ENCODE measurements around the gene TNPO3. TPM values are rescaled to one million over a fixed set of nuclear protein-coding genes. Genes with fewer than 3 reads are reported as not detected.

Gene TNPO3
- total RNA-seq, 3 donors from 2014 or later (not counting 1 experiment from before 2014, with no cell fraction given) = 33.9 to 41.1 (median 37.9) TPM

DNA sequence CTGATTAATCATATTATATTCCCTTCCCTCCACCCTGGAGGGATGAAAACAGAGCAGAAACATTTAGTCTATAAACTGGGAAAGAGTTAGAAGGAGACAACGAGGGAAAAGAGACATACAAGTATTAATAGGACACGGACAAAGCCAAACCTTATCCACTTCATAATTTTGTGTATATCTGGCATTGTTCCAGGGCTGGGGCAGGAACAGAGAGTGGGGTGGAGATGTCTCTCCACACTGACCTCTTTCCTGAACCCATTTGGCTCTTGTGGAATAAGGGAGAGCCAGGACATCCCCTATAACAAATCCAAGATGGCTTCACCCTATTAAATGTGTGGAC, 45.9 kb upstream of the TNPO3 start:
- Mint-ChIP-seq H3K27me3 (ENCODE audit: low read depth in 2 of 2) (no peaks in the 10 kb centered on the region), H3K27ac (no peak overlapping the region), H3K4me3 (no peak overlapping the region), H3K4me1 (no peaks in the 10 kb centered on the region), H3K36me3 (no peaks in the 10 kb centered on the region), H3K9me3 (no peaks in the 10 kb centered on the region)
- intact Hi-C loops (cut with micrococcal nuclease) = no loop called here
- 40% methylated on average over 1 of the region's 2 CpGs for WGBS (ENCODE audit: insufficient coverage)
- Histone ChIP-seq H3K27ac (ENCODE audit: low read length) (no peak overlapping the region), H3K4me3 (ENCODE audit: low read length) (no peak overlapping the region), H3K9me3 (ENCODE audit: control insufficient read depth, insufficient read depth, low read length) (no peaks in the 10 kb centered on the region), H3K27me3 (ENCODE audit: control insufficient read depth, insufficient read depth, low read length) (no peaks in the 10 kb centered on the region), H3K4me1 (ENCODE audit: control insufficient read depth, insufficient read depth, low read length) (no peaks in the 10 kb centered on the region), H3K36me3 (ENCODE audit: control insufficient read depth, insufficient read depth, low read length) (no peaks in the 10 kb centered on the region)
- TF ChIP-seq, protein P1, sequence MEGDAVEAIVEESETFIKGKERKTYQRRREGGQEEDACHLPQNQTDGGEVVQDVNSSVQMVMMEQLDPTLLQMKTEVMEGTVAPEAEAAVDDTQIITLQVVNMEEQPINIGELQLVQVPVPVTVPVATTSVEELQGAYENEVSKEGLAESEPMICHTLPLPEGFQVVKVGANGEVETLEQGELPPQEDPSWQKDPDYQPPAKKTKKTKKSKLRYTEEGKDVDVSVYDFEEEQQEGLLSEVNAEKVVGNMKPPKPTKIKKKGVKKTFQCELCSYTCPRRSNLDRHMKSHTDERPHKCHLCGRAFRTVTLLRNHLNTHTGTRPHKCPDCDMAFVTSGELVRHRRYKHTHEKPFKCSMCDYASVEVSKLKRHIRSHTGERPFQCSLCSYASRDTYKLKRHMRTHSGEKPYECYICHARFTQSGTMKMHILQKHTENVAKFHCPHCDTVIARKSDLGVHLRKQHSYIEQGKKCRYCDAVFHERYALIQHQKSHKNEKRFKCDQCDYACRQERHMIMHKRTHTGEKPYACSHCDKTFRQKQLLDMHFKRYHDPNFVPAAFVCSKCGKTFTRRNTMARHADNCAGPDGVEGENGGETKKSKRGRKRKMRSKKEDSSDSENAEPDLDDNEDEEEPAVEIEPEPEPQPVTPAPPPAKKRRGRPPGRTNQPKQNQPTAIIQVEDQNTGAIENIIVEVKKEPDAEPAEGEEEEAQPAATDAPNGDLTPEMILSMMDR (IDR thresholded peaks at IDR 0.05) = no peak
- DNase-seq (no peak), ATAC-seq (no peak)

DNA sequence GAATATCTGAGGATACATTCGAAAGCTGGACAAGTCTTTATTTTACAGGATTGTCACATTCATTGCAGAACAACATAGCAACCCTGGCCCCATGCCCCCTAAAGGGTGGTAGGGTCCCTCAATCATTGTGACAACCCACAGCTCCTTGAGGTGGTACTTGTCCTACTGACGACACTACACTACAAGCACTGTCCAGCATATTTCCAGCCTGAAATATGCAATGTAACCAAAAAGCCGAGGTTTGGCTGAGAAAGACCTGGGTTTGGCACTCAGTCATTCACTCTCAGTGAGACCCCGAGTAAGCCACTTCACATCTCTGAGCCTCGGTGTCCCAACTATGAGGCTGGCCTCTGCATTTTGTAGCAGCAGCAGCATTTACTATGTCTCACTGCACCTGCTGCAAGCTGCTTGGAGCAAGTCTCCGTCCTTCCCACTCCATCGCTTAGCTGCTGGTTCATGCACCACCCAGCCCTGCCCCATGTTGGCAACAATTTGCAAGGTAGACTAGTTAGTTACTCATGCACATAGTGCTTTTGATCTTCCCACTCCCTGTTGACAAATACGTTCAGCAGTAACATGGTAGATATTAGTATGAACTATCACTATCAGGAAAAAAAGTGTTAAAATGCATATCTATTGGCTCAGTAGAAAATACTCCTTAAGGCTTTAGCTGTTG, 43.6 kb upstream of the TNPO3 start:
- Mint-ChIP-seq H3K9me3 (no peaks in the 10 kb centered on the region), H3K4me3 (no peak overlapping the region), H3K4me1 (peaks cover 5 to 6% of the 10 kb centered on the region in 2 donors), H3K36me3 (no peaks in the 10 kb centered on the region), H3K27me3 (ENCODE audit: low read depth in 2 of 2) (no peaks in the 10 kb centered on the region), H3K27ac (no peak overlapping the region)
- Histone ChIP-seq H3K4me3 (ENCODE audit: low read length) (no peak overlapping the region), H3K36me3 (ENCODE audit: control insufficient read depth, insufficient read depth, low read length) (no peaks in the 10 kb centered on the region), H3K9me3 (ENCODE audit: control insufficient read depth, insufficient read depth, low read length) (no peaks in the 10 kb centered on the region), H3K27ac (ENCODE audit: low read length) (no peak overlapping the region), H3K4me1 (ENCODE audit: control insufficient read depth, insufficient read depth, low read length) (peaks cover 5% of the 10 kb centered on the region), H3K27me3 (ENCODE audit: control insufficient read depth, insufficient read depth, low read length) (no peaks in the 10 kb centered on the region)
- DNase-seq (no peak), ATAC-seq (no peak)
- TF ChIP-seq, protein P1 (IDR thresholded peaks at IDR 0.05) = no peak
- intact Hi-C loops (cut with micrococcal nuclease) = no loop called here
- 91% methylated on average over 7 of the region's 8 CpGs for WGBS (ENCODE audit: insufficient coverage)

DNA sequence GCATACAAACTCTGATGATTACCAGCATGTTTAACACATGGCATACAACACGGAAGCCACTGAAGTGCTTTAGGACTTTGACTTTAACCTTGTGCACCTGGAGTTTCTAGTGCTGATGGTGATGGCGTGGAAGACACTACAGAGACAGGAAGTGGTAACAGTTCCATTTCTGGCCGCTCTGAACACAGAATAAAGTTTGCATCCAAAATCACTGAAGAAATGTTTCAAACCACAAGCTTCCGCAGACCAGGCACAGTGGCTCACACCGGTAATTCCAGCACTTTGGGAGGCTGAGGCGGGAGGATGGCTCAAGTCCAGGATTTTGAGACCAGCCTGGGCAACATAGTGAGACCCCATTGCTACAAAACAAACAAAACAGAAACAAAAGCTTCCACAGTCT, 40.3 kb upstream of the TNPO3 start:
- Mint-ChIP-seq H3K27ac (no peak overlapping the region), H3K4me3 (no peak overlapping the region), H3K9me3 (no peaks in the 10 kb centered on the region), H3K4me1 (peaks cover 12 to 13% of the 10 kb centered on the region in 2 donors), H3K36me3 (no peaks in the 10 kb centered on the region), H3K27me3 (ENCODE audit: low read depth in 2 of 2) (peaks cover 0 to 2% of the 10 kb centered on the region in 2 donors)
- TF ChIP-seq, protein P1 (IDR thresholded peaks at IDR 0.05) = no peak
- no peaks in the 10 kb centered on the region for H3K36me3 ChIP-seq (ENCODE audit: control insufficient read depth, insufficient read depth, low read length)
- intact Hi-C loops (cut with micrococcal nuclease) = no loop called here
- no peaks in the 10 kb centered on the region for H3K27me3 ChIP-seq (ENCODE audit: control insufficient read depth, insufficient read depth, low read length)
- ATAC-seq = peak in 2 of 3 donors; percentile 26 to 57
- H3K9me3 ChIP-seq (ENCODE audit: control insufficient read depth, insufficient read depth, low read length) = no peaks in the 10 kb centered on the region
- H3K27ac ChIP-seq (ENCODE audit: low read length) = no peak overlapping the region
- no peak overlapping the region for H3K4me3 ChIP-seq (ENCODE audit: low read length)
- H3K4me1 ChIP-seq (ENCODE audit: control insufficient read depth, insufficient read depth, low read length) = peaks cover 10% of the 10 kb centered on the region
- WGBS (ENCODE audit: insufficient coverage) = 7% methylated on average over 6 of the region's 6 CpGs
- peak in 1 of 2 donors; percentile 56 for DNase-seq

- Mint-ChIP-seq H3K9me3 (no peaks in the 10 kb centered on the region), H3K27me3 (ENCODE audit: low read depth in 2 of 2) (peaks cover 0 to 2% of the 10 kb centered on the region in 2 donors), H3K4me3 (no peak overlapping the region), H3K4me1 (peaks cover 12 to 13% of the 10 kb centered on the region in 2 donors), H3K36me3 (no peaks in the 10 kb centered on the region), H3K27ac (no peak overlapping the region)
- no peak overlapping the region for H3K27ac ChIP-seq (ENCODE audit: low read length)
- TF ChIP-seq, protein P1 (IDR thresholded peaks at IDR 0.05) = no peak
- no peak for ATAC-seq
- intact Hi-C loops (cut with micrococcal nuclease) = no loop called here
- H3K27me3 ChIP-seq (ENCODE audit: control insufficient read depth, insufficient read depth, low read length) = no peaks in the 10 kb centered on the region
- H3K4me3 ChIP-seq (ENCODE audit: low read length) = no peak overlapping the region
- H3K9me3 ChIP-seq (ENCODE audit: control insufficient read depth, insufficient read depth, low read length) = no peaks in the 10 kb centered on the region
- WGBS (ENCODE audit: insufficient coverage) = 100% methylated on average over 5 of the region's 5 CpGs
- DNase-seq = no peak
- no peaks in the 10 kb centered on the region for H3K36me3 ChIP-seq (ENCODE audit: control insufficient read depth, insufficient read depth, low read length)
- peaks cover 10% of the 10 kb centered on the region for H3K4me1 ChIP-seq (ENCODE audit: control insufficient read depth, insufficient read depth, low read length)
These were observed 39.6 kb upstream of the TNPO3 start for GRCh38 chr7:129094501-129094900.

All from natural killer cell (primary cell).